Activated CD4-positive, alpha-beta T cell treated with anti-CD3 and anti-CD28 coated beads, Interleukin-2, amount 50 U/mL, for 4 hours (primary cell): ENCODE measurements around the gene SUN3.

Experiments used
- DNase-seq, 2 experiments: peaks; one replicate each; pipeline ENCODE4 v3.0.0-alpha.2; 2020

SUN3 gene

GRCh38 chr7:47973739-47974138 is 55.2 kb downstream of the SUN3 start:
- DNase-seq, result no peak

- DNase-seq, result no peak
These were observed 58.1 kb downstream of the SUN3 start for GRCh38 chr7:47970761-47971160.

GRCh38 chr7:47968847-47969774 is 59.8 kb downstream of the SUN3 start:
- DNase-seq, result peak; percentile 43 to 46

GRCh38 chr7:47967708-47968107 is 61.2 kb downstream of the SUN3 start:
- no peak for DNase-seq

GRCh38 chr7:47967123-47967522 is 61.8 kb downstream of the SUN3 start:
- no peak for DNase-seq

GRCh38 chr7:47965456-47965855 is 63.5 kb downstream of the SUN3 start:
- DNase-seq, result no peak

- no peak for DNase-seq
These were observed 66.6 kb downstream of the SUN3 start for GRCh38 chr7:47962262-47962661.

GRCh38 chr7:47957156-47957555 is 71.8 kb downstream of the SUN3 start:
- no peak for DNase-seq

- no peak for DNase-seq
These were observed 72.7 kb downstream of the SUN3 start for GRCh38 chr7:47956220-47956619.

- no peak for DNase-seq
These were observed 74.5 kb downstream of the SUN3 start for GRCh38 chr7:47954231-47954911.

- DNase-seq, result no peak
These were observed 75.1 kb downstream of the SUN3 start for GRCh38 chr7:47953822-47954221.

GRCh38 chr7:47952224-47952623 is 76.7 kb downstream of the SUN3 start:
- DNase-seq, result no peak

- DNase-seq, result no peak
These were observed 77.5 kb downstream of the SUN3 start for GRCh38 chr7:47951374-47951773.

- DNase-seq, result no peak
These were observed 78.2 kb downstream of the SUN3 start for GRCh38 chr7:47950714-47951113.

- DNase-seq, result no peak
These were observed 79.2 kb downstream of the SUN3 start for GRCh38 chr7:47949703-47950102.

- no peak for DNase-seq
These were observed 80.6 kb downstream of the SUN3 start, which contains the start of gene PKD1L1 for GRCh38 chr7:47948141-47948790. Gene PKD1L1, minus strand, starts transcription at chr7:47948466. Its CDS starts 26 bp downstream, at chr7:47948440.

- DNase-seq, result no peak
These were observed 81.6 kb downstream of the SUN3 start for GRCh38 chr7:47947355-47947749.

- no peak for DNase-seq
These were observed 82.1 kb downstream of the SUN3 start for GRCh38 chr7:47946581-47947354.

- DNase-seq, result peak; percentile 72 to 78
These were observed 83.5 kb downstream of the SUN3 start for GRCh38 chr7:47945261-47946015.

- DNase-seq, result no peak
These were observed 84.2 kb downstream of the SUN3 start for GRCh38 chr7:47944536-47945260.
